Measurements from ENCODE around the gene WWOX. TPM values are rescaled to one million over a fixed set of nuclear protein-coding genes. Genes with fewer than 3 reads are reported as not detected.

WWOX gene
- total RNA-seq, 1 donor from 2014 or later, result 18.6 TPM

GRCh38 chr16:78284326-78284725 is 184.9 kb downstream of the WWOX start:
- H3K36me3 Mint-ChIP-seq (ENCODE audit: low read depth, unreplicated experiment), result no peaks in the 10 kb centered on the region
- H3K27me3 Mint-ChIP-seq (ENCODE audit: unreplicated experiment), result no peaks in the 10 kb centered on the region
- H3K4me1 Mint-ChIP-seq (ENCODE audit: unreplicated experiment), result peaks cover 11% of the 10 kb centered on the region
- no peak overlapping the region for H3K27ac Mint-ChIP-seq (ENCODE audit: unreplicated experiment)
- TF ChIP-seq, protein P1, sequence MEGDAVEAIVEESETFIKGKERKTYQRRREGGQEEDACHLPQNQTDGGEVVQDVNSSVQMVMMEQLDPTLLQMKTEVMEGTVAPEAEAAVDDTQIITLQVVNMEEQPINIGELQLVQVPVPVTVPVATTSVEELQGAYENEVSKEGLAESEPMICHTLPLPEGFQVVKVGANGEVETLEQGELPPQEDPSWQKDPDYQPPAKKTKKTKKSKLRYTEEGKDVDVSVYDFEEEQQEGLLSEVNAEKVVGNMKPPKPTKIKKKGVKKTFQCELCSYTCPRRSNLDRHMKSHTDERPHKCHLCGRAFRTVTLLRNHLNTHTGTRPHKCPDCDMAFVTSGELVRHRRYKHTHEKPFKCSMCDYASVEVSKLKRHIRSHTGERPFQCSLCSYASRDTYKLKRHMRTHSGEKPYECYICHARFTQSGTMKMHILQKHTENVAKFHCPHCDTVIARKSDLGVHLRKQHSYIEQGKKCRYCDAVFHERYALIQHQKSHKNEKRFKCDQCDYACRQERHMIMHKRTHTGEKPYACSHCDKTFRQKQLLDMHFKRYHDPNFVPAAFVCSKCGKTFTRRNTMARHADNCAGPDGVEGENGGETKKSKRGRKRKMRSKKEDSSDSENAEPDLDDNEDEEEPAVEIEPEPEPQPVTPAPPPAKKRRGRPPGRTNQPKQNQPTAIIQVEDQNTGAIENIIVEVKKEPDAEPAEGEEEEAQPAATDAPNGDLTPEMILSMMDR (IDR thresholded peaks at IDR 0.05; ENCODE audit: unreplicated experiment), result no peak
- no peak for DNase-seq (ENCODE audit: low spot score)
- no peak overlapping the region for H3K4me3 Mint-ChIP-seq (ENCODE audit: unreplicated experiment)
- H3K9me3 Mint-ChIP-seq (ENCODE audit: unreplicated experiment), result no peaks in the 10 kb centered on the region

DNA sequence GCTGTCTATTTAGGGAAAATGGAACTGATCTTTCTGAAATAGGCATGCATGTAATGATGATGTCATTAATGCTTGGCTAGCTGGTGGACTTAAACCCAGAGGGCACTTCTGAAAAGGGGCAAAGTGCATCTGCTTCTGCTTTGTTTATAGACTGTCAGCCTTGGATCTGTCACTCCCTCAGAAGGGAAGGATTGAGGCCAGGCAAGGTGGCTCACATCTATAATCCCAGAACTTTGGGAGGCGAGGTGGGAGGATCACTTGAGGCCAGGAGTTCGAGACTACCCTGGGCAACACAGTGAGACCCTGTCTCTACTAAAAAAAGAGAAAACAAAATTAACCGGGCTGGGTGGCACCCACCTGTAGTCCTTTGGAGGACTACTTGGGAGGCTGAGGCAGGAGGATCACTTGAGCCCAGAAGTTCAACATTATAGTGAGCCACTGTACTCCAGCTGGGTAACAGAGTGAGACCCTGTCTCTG is 185.5 kb downstream of the WWOX start:
- Mint-ChIP-seq H3K9me3 (ENCODE audit: unreplicated experiment) (no peaks in the 10 kb centered on the region), H3K36me3 (ENCODE audit: low read depth, unreplicated experiment) (no peaks in the 10 kb centered on the region), H3K4me1 (ENCODE audit: unreplicated experiment) (peaks cover 14% of the 10 kb centered on the region), H3K4me3 (ENCODE audit: unreplicated experiment) (no peak overlapping the region), H3K27ac (ENCODE audit: unreplicated experiment) (no peak overlapping the region), H3K27me3 (ENCODE audit: unreplicated experiment) (no peaks in the 10 kb centered on the region)
- TF ChIP-seq, protein P1 (IDR thresholded peaks at IDR 0.05; ENCODE audit: unreplicated experiment), result no peak
- DNase-seq (ENCODE audit: low spot score), result no peak

DNA sequence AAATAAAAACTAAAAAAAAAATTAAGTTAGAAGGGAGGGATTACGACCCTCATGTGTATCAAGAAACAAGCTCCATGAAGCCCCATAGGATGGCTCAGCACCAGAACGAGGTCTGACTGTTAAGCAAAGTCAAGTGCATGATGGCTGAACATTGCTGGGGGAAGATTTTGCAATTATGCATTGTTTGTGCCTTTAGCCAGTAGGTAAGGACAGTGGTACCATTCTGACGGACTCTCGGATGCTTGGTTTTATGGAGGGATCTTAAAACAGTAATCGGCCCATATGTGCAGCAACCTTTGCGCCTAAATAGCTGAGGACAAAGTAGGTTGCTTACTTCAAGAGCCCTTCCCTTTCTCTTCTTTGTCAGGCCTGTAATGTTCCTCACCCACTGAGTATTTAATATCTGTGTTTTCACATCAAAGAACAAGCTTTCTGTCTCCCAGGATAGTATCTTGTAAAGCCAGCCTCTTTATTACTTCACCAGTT is 186.0 kb downstream of the WWOX start:
- H3K27ac Mint-ChIP-seq (ENCODE audit: unreplicated experiment), result no peak overlapping the region
- H3K9me3 Mint-ChIP-seq (ENCODE audit: unreplicated experiment), result no peaks in the 10 kb centered on the region
- H3K4me3 Mint-ChIP-seq (ENCODE audit: unreplicated experiment), result no peak overlapping the region
- TF ChIP-seq, protein P1 (IDR thresholded peaks at IDR 0.05; ENCODE audit: unreplicated experiment), result no peak
- H3K4me1 Mint-ChIP-seq (ENCODE audit: unreplicated experiment), result peaks cover 19% of the 10 kb centered on the region
- H3K27me3 Mint-ChIP-seq (ENCODE audit: unreplicated experiment), result no peaks in the 10 kb centered on the region
- no peaks in the 10 kb centered on the region for H3K36me3 Mint-ChIP-seq (ENCODE audit: low read depth, unreplicated experiment)
- DNase-seq (ENCODE audit: low spot score), result no peak

GRCh38 chr16:78286065-78286464 is 186.6 kb downstream of the WWOX start:
- Mint-ChIP-seq H3K9me3 (ENCODE audit: unreplicated experiment) (no peaks in the 10 kb centered on the region), H3K27ac (ENCODE audit: unreplicated experiment) (no peak overlapping the region), H3K27me3 (ENCODE audit: unreplicated experiment) (no peaks in the 10 kb centered on the region), H3K4me1 (ENCODE audit: unreplicated experiment) (peaks cover 21% of the 10 kb centered on the region), H3K4me3 (ENCODE audit: unreplicated experiment) (no peak overlapping the region), H3K36me3 (ENCODE audit: low read depth, unreplicated experiment) (no peaks in the 10 kb centered on the region)
- TF ChIP-seq, protein P1 (IDR thresholded peaks at IDR 0.05; ENCODE audit: unreplicated experiment), result no peak
- no peak for DNase-seq (ENCODE audit: low spot score)

DNA sequence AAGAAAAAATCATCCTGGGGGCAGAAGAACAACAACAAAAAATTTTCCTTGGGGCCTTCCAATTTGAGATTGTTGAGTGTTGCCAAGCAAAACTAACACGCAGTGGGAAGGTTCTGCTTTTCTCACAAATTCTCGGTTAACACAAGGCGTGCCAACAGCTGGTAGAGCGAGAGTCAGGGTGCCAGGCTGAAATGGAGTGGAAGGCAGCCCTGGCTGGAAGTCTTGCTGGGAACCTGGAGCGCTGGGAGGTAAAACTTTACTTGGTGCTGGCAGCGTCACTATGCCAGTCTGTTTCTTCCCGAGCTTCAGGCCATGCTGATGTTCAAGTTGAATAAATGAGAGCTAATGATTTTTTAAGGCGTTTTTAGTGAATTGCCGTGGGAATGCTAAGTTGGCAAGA is 189.4 kb downstream of the WWOX start:
- no peak overlapping the region for H3K27ac Mint-ChIP-seq (ENCODE audit: unreplicated experiment)
- DNase-seq (ENCODE audit: low spot score), result no peak
- TF ChIP-seq, protein P1 (IDR thresholded peaks at IDR 0.05; ENCODE audit: unreplicated experiment), result no peak
- H3K27me3 Mint-ChIP-seq (ENCODE audit: unreplicated experiment), result peaks cover 3% of the 10 kb centered on the region
- H3K4me1 Mint-ChIP-seq (ENCODE audit: unreplicated experiment), result peaks cover 15% of the 10 kb centered on the region
- H3K4me3 Mint-ChIP-seq (ENCODE audit: unreplicated experiment), result no peak overlapping the region
- no peaks in the 10 kb centered on the region for H3K36me3 Mint-ChIP-seq (ENCODE audit: low read depth, unreplicated experiment)
- H3K9me3 Mint-ChIP-seq (ENCODE audit: unreplicated experiment), result no peaks in the 10 kb centered on the region
